Measurements from ENCODE around the gene PUM2.
"Not testable (repeated sequence)": the region's sequence is repeated elsewhere in the genome, so short reads cannot be mapped to it uniquely, and the experiment has no call there.

PUM2 gene

GRCh38 chr2:20371323-20372025, 20.8 kb upstream of the PUM2 start:
- no peak for DNase-seq

GRCh38 chr2:20370191-20370590, 19.5 kb upstream of the PUM2 start:
- DNase-seq = no peak

- no peak for DNase-seq
These were observed 18.7 kb upstream of the PUM2 start for GRCh38 chr2:20369366-20369765.

- DNase-seq = no peak
These were observed 18.1 kb upstream of the PUM2 start for GRCh38 chr2:20368706-20369105.

GRCh38 chr2:20367929-20368328, 17.3 kb upstream of the PUM2 start:
- not testable (repeated sequence) for DNase-seq

- no peak for DNase-seq
These were observed 16.1 kb upstream of the PUM2 start for GRCh38 chr2:20366672-20367116.

GRCh38 chr2:20365249-20365817, 14.7 kb upstream of the PUM2 start:
- DNase-seq = no peak

- no peak for DNase-seq
These were observed 12.9 kb upstream of the PUM2 start for GRCh38 chr2:20363578-20363977.

- no peak for DNase-seq
These were observed 12.2 kb upstream of the PUM2 start for GRCh38 chr2:20362701-20363435.

GRCh38 chr2:20361893-20362292, 11.2 kb upstream of the PUM2 start:
- DNase-seq = no peak

GRCh38 chr2:20359096-20359495, 8.5 kb upstream of the PUM2 start:
- DNase-seq = no peak

- DNase-seq = no peak
These were observed 7.2 kb upstream of the PUM2 start for GRCh38 chr2:20357638-20358389.

- DNase-seq = no peak
These were observed 5.4 kb upstream of the PUM2 start for GRCh38 chr2:20356042-20356441.

- no peak for DNase-seq
These were observed 4.5 kb upstream of the PUM2 start for GRCh38 chr2:20355131-20355530.

GRCh38 chr2:20353241-20353992, 2.8 kb upstream of the PUM2 start:
- DNase-seq = peak in 1 of 51 donors; percentile 3

GRCh38 chr2:20352581-20353216, 2.1 kb upstream of the PUM2 start:
- no peak for DNase-seq

GRCh38 chr2:20352230-20352578, 1.6 kb upstream of the PUM2 start:
- peak in 1 of 51 donors; percentile 34 for DNase-seq

GRCh38 chr2:20351555-20352229, 1.0 kb upstream of the PUM2 start:
- DNase-seq = no peak

- DNase-seq = peak in 39 of 51 donors; percentile 9 to 87 (median 62)
These were observed 467 bp downstream of the PUM2 start for GRCh38 chr2:20350041-20350712.

GRCh38 chr2:20349513-20349921, 1.1 kb downstream of the PUM2 start:
- DNase-seq = peak in 1 of 51 donors; percentile 6

Measured in hypothalamus (tissue), 51 donors.